Activated CD4-positive, alpha-beta memory T cell treated with anti-CD3 and anti-CD28 coated beads, Interleukin-2, amount 10 ng/mL, durations not matched to agents 7 days and 5 days (primary cell): Measurements from ENCODE around the gene HAPLN1. TPM values are rescaled to one million over a fixed set of nuclear protein-coding genes. Genes with fewer than 3 reads are reported as not detected.

ENCODE experiments used
- CTCF ChIA-PET: fragments of 350-600 bp; sonication (Branson Sonifier 250); formaldehyde crosslinking; loops from one replicate; lab custom pipeline; 2021; ENCODE audit warnings: antibody characterized with exemption, inconsistent platforms; lab: Charles Lee
- POLR2A ChIA-PET: fragments of 350-600 bp; sonication (Branson Sonifier 250); formaldehyde crosslinking; loops from one replicate; lab custom pipeline; 2021; ENCODE audit warnings: antibody characterized with exemption; lab: Charles Lee
- DNase-seq: peaks from one replicate; pipeline ENCODE4 v3.0.0-alpha.2; 2020
- H3K27ac Mint-ChIP-seq: one replicate; pipeline ENCODE4 v1.8.0; 2021; ENCODE audit warnings: mild to moderate bottlenecking, mixed read lengths
- H3K27me3 Mint-ChIP-seq: one replicate; pipeline ENCODE4 v1.8.0; 2021; ENCODE audit warnings: mixed read lengths
- H3K36me3 Mint-ChIP-seq: one replicate; pipeline ENCODE4 v1.8.0; 2021; ENCODE audit warnings: low read depth, mixed read lengths
- H3K4me1 Mint-ChIP-seq: one replicate; pipeline ENCODE4 v1.8.0; 2021; ENCODE audit warnings: mixed read lengths
- H3K4me3 Mint-ChIP-seq: one replicate; pipeline ENCODE4 v1.8.0; 2021; ENCODE audit warnings: mild to moderate bottlenecking, mixed read lengths
- H3K9me3 Mint-ChIP-seq: one replicate; pipeline ENCODE4 v1.8.0; 2021; ENCODE audit warnings: mixed read lengths
- total RNA-seq, 2 experiments: library from RNA; stranded (reverse); gene quantifications; one replicate each; pipeline ENCODE4 v1.2.3, GENCODE V29; 2021

Gene HAPLN1
- total RNA-seq, 2 experiments from 2014 or later: not detected

GRCh38 chr5:83589786-83590185 is 130.9 kb downstream of the HAPLN1 start:
- DNase-seq: no peak
- ChIA-PET CTCF (no interaction called here), POLR2A (no interaction called here)
- Mint-ChIP-seq H3K4me3 (no peak overlapping the region), H3K4me1 (no peaks in the 10 kb centered on the region), H3K9me3 (no peaks in the 10 kb centered on the region), H3K27me3 (no peaks in the 10 kb centered on the region), H3K27ac (no peak overlapping the region), H3K36me3 (no peaks in the 10 kb centered on the region)

Other genes with a start within 250 kb of the HAPLN1 start
- gene VCAN, start 249.1 kb downstream of the HAPLN1 start, total RNA-seq: under 1 TPM; 0.08 to 0.20 TPM